Measurements from ENCODE around the gene ZNF592. TPM values are rescaled to one million over a fixed set of nuclear protein-coding genes. Genes with fewer than 3 reads are reported as not detected.

ZNF592 gene
- total and polyA plus RNA-seq, 2 experiments from 2014 or later = 14.4 to 17.6 TPM

GRCh38 chr15:84812842-84813241, 64.5 kb downstream of the ZNF592 start:
- no peak for DNase-seq (ENCODE audit: low spot score)
- H3K4me3 ChIP-seq = no peak overlapping the region
- 83% methylated on average over 2 of the region's 2 CpGs for WGBS (ENCODE audit: low lambda C conversion rate, missing lambda C conversion rate)

GRCh38 chr15:84813435-84813834, 65.0 kb downstream of the ZNF592 start:
- no peak overlapping the region for H3K4me2 ChIP-seq
- WGBS (ENCODE audit: low lambda C conversion rate, missing lambda C conversion rate) = 95% methylated on average over 1 of the region's 1 CpG
- peaks cover 11% of the 10 kb centered on the region for H3K4me1 ChIP-seq (ENCODE audit: insufficient read depth)
- no peaks in the 10 kb centered on the region for H3K9me2 ChIP-seq (replicated peaks; ENCODE audit: insufficient read depth)
- no peaks in the 10 kb centered on the region for H3K27me3 ChIP-seq
- no peak overlapping the region for H3K27ac ChIP-seq
- no peaks in the 10 kb centered on the region for H3K9me3 ChIP-seq (ENCODE audit: low read depth)
- no peak overlapping the region for H2AFZ ChIP-seq
- H3K4me3 ChIP-seq = no peak overlapping the region
- no peaks in the 10 kb centered on the region for H4K20me1 ChIP-seq (ENCODE audit: insufficient read depth, poor library complexity, severe bottlenecking)
- H3K79me2 ChIP-seq = no peaks in the 10 kb centered on the region
- no peak for DNase-seq (ENCODE audit: low spot score)
- no peaks in the 10 kb centered on the region for H3K36me3 ChIP-seq (replicated peaks; ENCODE audit: insufficient read depth, low read depth)
- TF ChIP-seq EZH2phosphoT487 (IDR thresholded peaks at IDR 0.05; ENCODE audit: low read depth, severe bottlenecking, unreplicated experiment) (no peak), EZH2 (IDR thresholded peaks at IDR 0.05; ENCODE audit: borderline replicate concordance) (no peak), CTCF (IDR thresholded peaks at IDR 0.05; ENCODE audit: poor library complexity) (no peak)

More at GRCh38 chr15:84812842-84813241, 64.5 kb downstream of the ZNF592 start:
- no peak overlapping the region for H3K4me2 ChIP-seq
- H3K9me2 ChIP-seq (replicated peaks; ENCODE audit: insufficient read depth) = no peaks in the 10 kb centered on the region
- peaks cover 5% of the 10 kb centered on the region for H3K4me1 ChIP-seq (ENCODE audit: insufficient read depth)
- TF ChIP-seq EZH2 (IDR thresholded peaks at IDR 0.05; ENCODE audit: borderline replicate concordance) (no peak), CTCF (IDR thresholded peaks at IDR 0.05; ENCODE audit: poor library complexity) (no peak), EZH2phosphoT487 (IDR thresholded peaks at IDR 0.05; ENCODE audit: low read depth, severe bottlenecking, unreplicated experiment) (no peak)
- H3K36me3 ChIP-seq (replicated peaks; ENCODE audit: insufficient read depth, low read depth) = no peaks in the 10 kb centered on the region
- H3K79me2 ChIP-seq = no peaks in the 10 kb centered on the region
- H3K27ac ChIP-seq = no peak overlapping the region
- no peak overlapping the region for H2AFZ ChIP-seq
- no peaks in the 10 kb centered on the region for H4K20me1 ChIP-seq (ENCODE audit: insufficient read depth, poor library complexity, severe bottlenecking)
- H3K9me3 ChIP-seq (ENCODE audit: low read depth) = no peaks in the 10 kb centered on the region
- H3K27me3 ChIP-seq = no peaks in the 10 kb centered on the region

GRCh38 chr15:84813931-84814330, 65.5 kb downstream of the ZNF592 start:
- H3K27me3 ChIP-seq = no peaks in the 10 kb centered on the region
- no peak overlapping the region for H3K4me2 ChIP-seq
- no peak overlapping the region for H3K4me3 ChIP-seq
- no peaks in the 10 kb centered on the region for H4K20me1 ChIP-seq (ENCODE audit: insufficient read depth, poor library complexity, severe bottlenecking)
- peaks cover 16% of the 10 kb centered on the region for H3K4me1 ChIP-seq (ENCODE audit: insufficient read depth)
- H3K9me3 ChIP-seq (ENCODE audit: low read depth) = no peaks in the 10 kb centered on the region
- 93% methylated on average over 1 of the region's 1 CpG for WGBS (ENCODE audit: low lambda C conversion rate, missing lambda C conversion rate)
- H2AFZ ChIP-seq = no peak overlapping the region
- no peak for TF ChIP-seq CTCF (IDR thresholded peaks at IDR 0.05; ENCODE audit: poor library complexity)
- no peak for TF ChIP-seq EZH2 (IDR thresholded peaks at IDR 0.05; ENCODE audit: borderline replicate concordance)
- TF ChIP-seq EZH2phosphoT487 (IDR thresholded peaks at IDR 0.05; ENCODE audit: low read depth, severe bottlenecking, unreplicated experiment) = no peak
- H3K79me2 ChIP-seq = peaks cover under 1% of the 10 kb centered on the region
- H3K27ac ChIP-seq = no peak overlapping the region
- H3K9me2 ChIP-seq (replicated peaks; ENCODE audit: insufficient read depth) = no peaks in the 10 kb centered on the region
- no peaks in the 10 kb centered on the region for H3K36me3 ChIP-seq (replicated peaks; ENCODE audit: insufficient read depth, low read depth)
- no peak for DNase-seq (ENCODE audit: low spot score)

- DNase-seq (ENCODE audit: low spot score) = no peak
- 92% methylated on average over 10 of the region's 10 CpGs for WGBS (ENCODE audit: low lambda C conversion rate, missing lambda C conversion rate)
Observed at GRCh38 chr15:84814916-84815315, 66.5 kb downstream of the ZNF592 start.

More at GRCh38 chr15:84814916-84815315, 66.5 kb downstream of the ZNF592 start:
- Histone ChIP-seq H3K4me2 (no peak overlapping the region), H2AFZ (no peak overlapping the region), H3K9me2 (replicated peaks; ENCODE audit: insufficient read depth) (no peaks in the 10 kb centered on the region), H3K4me3 (no peak overlapping the region), H3K36me3 (replicated peaks; ENCODE audit: insufficient read depth, low read depth) (no peaks in the 10 kb centered on the region), H3K9me3 (ENCODE audit: low read depth) (no peaks in the 10 kb centered on the region), H3K27me3 (no peaks in the 10 kb centered on the region), H3K27ac (no peak overlapping the region), H3K4me1 (ENCODE audit: insufficient read depth) (peaks cover 26% of the 10 kb centered on the region), H4K20me1 (ENCODE audit: insufficient read depth, poor library complexity, severe bottlenecking) (no peaks in the 10 kb centered on the region), H3K79me2 (peaks cover 10% of the 10 kb centered on the region)
- TF ChIP-seq EZH2phosphoT487 (IDR thresholded peaks at IDR 0.05; ENCODE audit: low read depth, severe bottlenecking, unreplicated experiment) (no peak), EZH2 (IDR thresholded peaks at IDR 0.05; ENCODE audit: borderline replicate concordance) (no peak), CTCF (IDR thresholded peaks at IDR 0.05; ENCODE audit: poor library complexity) (no peak)

All from hepatocyte (in vitro differentiated cells).